ENCODE data around the gene GRK5. TPM values are rescaled to one million over a fixed set of nuclear protein-coding genes. Genes with fewer than 3 reads are reported as not detected.

GRK5 gene
- total RNA-seq, 1 donor from 2014 or later = 38.9 TPM

DNA sequence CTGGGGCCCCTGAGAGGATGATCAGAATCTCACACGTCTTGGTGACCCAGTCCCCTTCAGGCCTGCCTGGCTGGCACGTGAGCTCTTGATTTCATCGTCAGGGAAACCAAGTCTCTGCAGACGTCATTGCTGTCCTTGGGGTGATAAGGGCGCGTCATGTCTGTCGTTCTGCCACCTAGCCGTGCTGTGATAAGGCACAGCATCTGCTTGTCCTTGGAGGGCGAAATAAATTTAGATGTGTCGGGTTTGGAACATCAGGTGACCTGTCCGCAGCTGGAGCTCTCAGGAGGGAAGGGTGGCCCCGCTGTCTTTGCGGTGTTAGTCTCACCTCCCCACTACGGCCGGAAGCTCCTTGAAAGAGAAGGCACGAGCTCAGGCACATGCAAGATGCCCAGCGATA is 129.2 kb downstream of the GRK5 start:
- intact Hi-C loops (cut with micrococcal nuclease) = no loop called here

- intact Hi-C loops (cut with micrococcal nuclease) = no loop called here
Observed at GRCh38 chr10:119337223-119337622, 129.9 kb downstream of the GRK5 start.

- intact Hi-C loops (cut with micrococcal nuclease) = no loop called here
Observed at GRCh38 chr10:119337796-119338432, 130.5 kb downstream of the GRK5 start.

DNA sequence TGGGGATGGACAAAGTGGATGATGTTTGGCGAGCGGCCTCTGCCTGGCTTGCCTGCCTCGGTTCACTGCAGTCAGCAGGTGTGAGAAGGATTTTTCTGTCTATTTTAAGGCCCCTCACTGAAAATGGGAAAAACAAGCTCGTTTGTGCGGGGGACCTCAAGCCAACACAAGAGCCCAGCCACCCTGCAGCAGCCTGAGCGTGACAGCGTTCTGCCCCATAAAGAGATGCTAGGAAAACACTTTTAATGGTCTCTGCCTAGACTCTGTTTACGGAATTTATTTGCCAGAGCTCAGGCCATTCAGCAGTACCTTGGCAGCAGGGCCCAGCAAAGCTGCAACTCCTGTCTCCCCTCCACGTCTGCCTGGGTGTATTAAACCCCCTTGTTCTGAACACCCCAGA is 131.7 kb downstream of the GRK5 start:
- intact Hi-C loops (cut with micrococcal nuclease) = no loop called here

GRCh38 chr10:119340893-119341458 is 133.6 kb downstream of the GRK5 start:
- intact Hi-C loops (cut with micrococcal nuclease) = no loop called here

GRCh38 chr10:119341459-119342301 is 134.3 kb downstream of the GRK5 start:
- intact Hi-C loops (cut with micrococcal nuclease) = no loop called here

- intact Hi-C loops (cut with micrococcal nuclease) = no loop called here
Observed at GRCh38 chr10:119342335-119342734, 135.0 kb downstream of the GRK5 start.

DNA sequence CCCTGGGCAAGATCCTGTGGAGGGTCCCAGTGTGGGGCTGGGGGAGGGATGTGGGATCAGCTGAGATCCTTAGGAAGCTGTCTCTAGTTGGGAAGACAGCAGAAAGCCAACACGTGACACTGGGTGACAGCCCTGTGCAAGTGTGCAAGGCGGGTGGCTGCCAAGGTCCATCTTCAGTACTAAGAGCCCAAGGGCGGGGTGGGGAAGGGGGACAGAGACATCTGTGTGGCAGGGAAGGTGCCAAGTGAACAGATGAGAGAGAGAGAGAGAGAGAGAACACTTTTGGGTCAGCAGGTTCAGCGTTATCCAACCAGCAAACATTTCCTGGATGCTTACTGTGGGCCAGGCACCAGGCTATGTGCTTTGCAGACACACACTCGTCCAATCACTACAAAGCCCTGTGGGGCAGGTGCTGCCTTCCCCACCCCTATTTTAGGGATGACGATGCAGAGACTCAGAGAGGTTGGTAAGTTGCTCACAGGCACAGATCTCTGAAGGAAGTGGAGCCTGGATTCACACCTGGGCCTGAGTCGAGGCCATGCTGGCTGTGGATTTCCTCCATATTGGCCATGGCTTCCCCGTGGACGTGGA is 135.7 kb downstream of the GRK5 start:
- intact Hi-C loops (cut with micrococcal nuclease) = no loop called here

DNA sequence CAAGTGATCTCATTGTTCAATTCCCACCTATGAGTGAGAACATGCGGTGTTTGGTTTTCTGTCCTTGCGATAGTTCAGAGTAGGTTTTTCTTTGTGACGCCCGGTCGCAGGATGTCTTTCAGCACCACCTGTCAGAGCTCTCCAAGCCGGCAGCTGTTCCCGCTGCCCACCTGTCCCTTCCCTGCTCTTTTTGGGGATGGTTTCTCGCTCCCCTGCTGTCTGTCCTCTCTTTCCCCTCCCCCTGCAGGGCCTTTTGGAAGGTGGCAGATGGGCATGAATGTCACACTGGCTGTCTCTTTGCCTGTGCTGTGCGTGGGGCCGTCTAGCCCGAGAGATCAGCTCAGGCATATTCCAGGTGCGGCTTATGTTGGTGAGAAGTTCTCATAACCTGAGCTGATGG is 137.0 kb downstream of the GRK5 start:
- intact Hi-C loops (cut with micrococcal nuclease) = no loop called here

DNA sequence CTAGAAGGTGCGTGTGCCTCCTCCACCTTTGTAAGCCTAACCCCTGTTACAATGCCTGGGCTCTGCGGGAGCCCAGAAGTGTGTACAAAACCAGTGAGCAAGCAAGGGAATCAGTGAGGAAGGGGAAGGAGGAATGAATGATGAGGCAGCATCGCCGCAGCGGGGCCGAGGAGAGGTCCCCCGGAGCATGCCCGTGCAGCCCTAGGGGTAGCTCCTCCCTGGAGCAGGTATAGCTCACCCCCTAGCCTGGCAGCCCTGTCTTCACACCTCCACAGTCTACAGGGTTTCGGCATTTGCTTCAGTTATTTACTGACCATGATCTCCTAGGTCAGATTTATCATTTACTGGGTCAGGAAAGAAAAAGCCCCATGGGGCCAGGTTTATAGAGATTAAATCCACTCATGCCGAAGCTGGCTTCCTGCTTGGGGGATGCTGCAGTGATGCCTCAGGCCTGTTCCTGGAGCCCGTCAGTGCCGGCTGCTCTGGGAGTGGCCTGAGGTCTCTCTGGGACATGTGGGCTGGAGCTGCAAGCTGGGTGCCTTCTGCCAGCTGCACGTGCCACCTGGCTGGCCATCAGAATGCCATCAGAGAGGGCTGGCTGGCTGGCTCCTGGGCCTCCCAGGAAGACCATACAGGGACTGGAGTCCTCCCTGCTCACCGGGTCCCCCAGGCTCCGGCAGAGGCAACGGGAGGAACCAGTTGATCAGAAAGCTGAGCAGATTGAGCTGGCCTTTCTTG is 138.9 kb downstream of the GRK5 start:
- intact Hi-C loops (cut with micrococcal nuclease) = no loop called here

- intact Hi-C loops (cut with micrococcal nuclease) = no loop called here
Observed at GRCh38 chr10:119347181-119347974, 140.0 kb downstream of the GRK5 start.

GRCh38 chr10:119348106-119348505 is 140.7 kb downstream of the GRK5 start:
- intact Hi-C loops (cut with micrococcal nuclease) = no loop called here

- intact Hi-C loops (cut with micrococcal nuclease) = no loop called here
Observed at GRCh38 chr10:119348516-119349240, 141.3 kb downstream of the GRK5 start.

DNA sequence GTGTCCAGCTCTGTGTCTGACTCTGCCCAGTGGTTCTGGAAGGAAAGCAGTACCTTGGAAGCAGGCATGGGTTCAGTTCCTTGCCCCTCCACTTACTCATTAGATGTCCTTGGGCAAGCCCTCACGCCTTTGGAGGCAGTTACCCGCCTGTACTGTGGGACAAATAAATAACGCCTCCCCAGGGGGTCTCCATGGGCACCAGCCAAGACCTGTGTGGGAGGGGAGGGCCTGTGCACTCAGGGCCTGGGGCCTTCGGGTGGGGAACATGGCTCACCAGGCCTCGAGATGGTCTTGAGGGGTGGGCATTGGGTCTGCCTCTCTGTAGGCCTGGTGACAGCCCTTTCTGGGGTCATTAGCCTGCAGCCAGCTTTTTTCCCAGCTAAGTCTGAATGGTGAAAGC is 142.0 kb downstream of the GRK5 start:
- intact Hi-C loops (cut with micrococcal nuclease) = no loop called here

DNA sequence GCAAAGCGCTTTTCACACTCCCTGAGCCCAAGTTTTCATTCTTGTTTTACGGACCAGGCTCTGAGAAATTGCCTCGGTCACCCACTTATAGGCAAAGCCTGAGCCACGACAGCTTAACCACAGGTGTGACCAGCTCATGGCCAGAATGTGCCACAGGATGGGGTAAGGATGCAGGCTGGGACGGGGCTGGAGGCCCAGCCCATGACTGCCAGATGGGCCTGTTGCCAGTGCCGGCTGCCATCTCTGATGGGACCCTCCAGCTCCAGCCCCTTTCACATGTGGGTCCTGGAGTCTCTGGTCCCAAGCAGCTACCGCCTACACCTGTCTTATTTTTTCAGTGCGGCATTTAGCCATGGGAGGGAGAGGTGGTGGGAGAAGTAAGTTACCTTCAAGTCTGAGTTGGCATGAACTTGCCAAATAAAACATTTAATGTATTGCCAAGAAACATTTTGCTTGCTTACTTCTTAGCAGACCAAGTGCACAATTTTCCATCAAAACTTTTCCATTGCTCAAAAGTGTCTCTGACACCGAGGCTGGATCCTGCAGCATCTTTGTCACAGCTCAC is 142.6 kb downstream of the GRK5 start:
- intact Hi-C loops (cut with micrococcal nuclease) = no loop called here

- intact Hi-C loops (cut with micrococcal nuclease) = no loop called here
Observed at GRCh38 chr10:119350502-119351097, 143.2 kb downstream of the GRK5 start.

DNA sequence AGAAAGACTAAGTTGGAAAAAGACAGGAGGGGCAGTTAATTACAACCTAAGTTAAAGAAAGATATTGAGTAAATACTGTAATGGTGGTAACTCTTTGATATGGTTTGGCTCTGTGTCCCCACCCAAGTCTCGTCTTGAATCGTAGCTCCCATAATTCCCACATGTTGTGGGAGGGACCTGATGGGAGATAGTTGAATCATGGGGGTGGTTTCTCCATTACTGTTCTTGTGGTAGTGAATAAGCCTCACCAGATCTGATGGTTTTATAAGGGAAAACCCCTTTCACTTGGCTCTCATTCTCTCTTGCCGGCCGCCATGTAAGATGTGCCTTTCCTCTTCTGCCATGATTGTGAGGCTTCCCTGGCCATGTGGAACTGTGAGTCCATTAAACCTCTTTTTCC is 143.8 kb downstream of the GRK5 start:
- intact Hi-C loops (cut with micrococcal nuclease) = no loop called here

- intact Hi-C loops (cut with micrococcal nuclease) = no loop called here
Observed at GRCh38 chr10:119352042-119352441, 144.7 kb downstream of the GRK5 start.

DNA sequence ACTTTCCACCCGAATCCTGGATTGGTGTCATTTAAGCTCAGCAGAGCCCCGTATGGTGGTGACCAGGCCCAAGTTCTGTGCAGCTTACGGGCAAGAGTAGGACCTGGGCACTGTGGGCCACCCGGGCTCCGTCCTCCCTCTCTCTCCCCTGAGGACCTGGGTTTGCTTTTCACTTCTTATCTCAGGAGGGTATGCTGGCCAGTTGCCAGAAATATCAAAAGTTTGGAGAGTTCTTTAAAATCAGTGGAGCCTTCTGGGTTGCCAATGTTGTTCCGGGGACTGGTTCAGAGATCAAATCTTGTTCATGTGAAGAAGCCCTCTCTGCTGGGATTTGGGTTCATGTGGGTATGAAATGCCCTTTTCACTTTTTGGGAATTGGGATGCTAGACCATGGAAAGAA is 145.4 kb downstream of the GRK5 start:
- intact Hi-C loops (cut with micrococcal nuclease) = no loop called here
